ENCODE data around the gene TEDC2. TPM values are rescaled to one million over a fixed set of nuclear protein-coding genes. Genes with fewer than 3 reads are reported as not detected.

The TEDC2 gene
- polyA plus RNA-seq, 3 donors: 0.28 TPM; not detected in 2

- H3K4me3 ChIP-seq (replicated peaks in 1 of 3; ENCODE audit: low read depth in 2 of 3, low read length in 3 of 3): no peak overlapping the region
- Mint-ChIP-seq H3K36me3 (peaks cover 65 to 97% of the 10 kb centered on the region in 2 donors), H3K4me1 (no peaks in the 10 kb centered on the region), H3K4me3 (no peak overlapping the region), H3K27me3 (ENCODE audit: low read depth in 3 of 3) (no peaks in the 10 kb centered on the region), H3K9me3 (no peaks in the 10 kb centered on the region), H3K27ac (no peak overlapping the region)
- no peak overlapping the region for H3K27ac ChIP-seq (ENCODE audit: low read depth in 1 of 2, low read length in 2 of 2)
- DNase-seq: no peak
- H4K20me1 ChIP-seq (ENCODE audit: insufficient read depth, low read length): no peaks in the 10 kb centered on the region
- no peaks in the 10 kb centered on the region for H3K4me1 ChIP-seq (ENCODE audit: control insufficient read depth in 1 of 2, insufficient read depth in 2 of 2, low read length in 2 of 2)
- H3K27me3 ChIP-seq (ENCODE audit: control insufficient read depth in 2 of 2, insufficient read depth in 2 of 2, low read length in 2 of 2): no peaks in the 10 kb centered on the region
- no peak overlapping the region for H2AFZ ChIP-seq (ENCODE audit: insufficient read depth, low read depth, low read length, poor library complexity, severe bottlenecking)
- H3K4me2 ChIP-seq (replicated peaks; ENCODE audit: extremely low read depth, low read length, poor library complexity, severe bottlenecking): no peak overlapping the region
- TF ChIP-seq, protein P1, sequence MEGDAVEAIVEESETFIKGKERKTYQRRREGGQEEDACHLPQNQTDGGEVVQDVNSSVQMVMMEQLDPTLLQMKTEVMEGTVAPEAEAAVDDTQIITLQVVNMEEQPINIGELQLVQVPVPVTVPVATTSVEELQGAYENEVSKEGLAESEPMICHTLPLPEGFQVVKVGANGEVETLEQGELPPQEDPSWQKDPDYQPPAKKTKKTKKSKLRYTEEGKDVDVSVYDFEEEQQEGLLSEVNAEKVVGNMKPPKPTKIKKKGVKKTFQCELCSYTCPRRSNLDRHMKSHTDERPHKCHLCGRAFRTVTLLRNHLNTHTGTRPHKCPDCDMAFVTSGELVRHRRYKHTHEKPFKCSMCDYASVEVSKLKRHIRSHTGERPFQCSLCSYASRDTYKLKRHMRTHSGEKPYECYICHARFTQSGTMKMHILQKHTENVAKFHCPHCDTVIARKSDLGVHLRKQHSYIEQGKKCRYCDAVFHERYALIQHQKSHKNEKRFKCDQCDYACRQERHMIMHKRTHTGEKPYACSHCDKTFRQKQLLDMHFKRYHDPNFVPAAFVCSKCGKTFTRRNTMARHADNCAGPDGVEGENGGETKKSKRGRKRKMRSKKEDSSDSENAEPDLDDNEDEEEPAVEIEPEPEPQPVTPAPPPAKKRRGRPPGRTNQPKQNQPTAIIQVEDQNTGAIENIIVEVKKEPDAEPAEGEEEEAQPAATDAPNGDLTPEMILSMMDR (IDR thresholded peaks at IDR 0.05): no peak
- no peaks in the 10 kb centered on the region for H3K9me3 ChIP-seq (replicated peaks in 1 of 2; ENCODE audit: control insufficient read depth in 1 of 2, insufficient read depth in 1 of 2, low read length in 2 of 2)
- peaks cover 8% of the 10 kb centered on the region for H3K79me2 ChIP-seq (ENCODE audit: insufficient read depth, low read length)
- 96% methylated on average over 19 of the region's 19 CpGs for WGBS (ENCODE audit: insufficient coverage)
- H3K9ac ChIP-seq (ENCODE audit: insufficient read depth, low read length, poor library complexity, severe bottlenecking): no peak overlapping the region
- intact Hi-C loops (cut with micrococcal nuclease): no loop called here
- peaks cover 80 to 94% of the 10 kb centered on the region in 2 donors for H3K36me3 ChIP-seq (replicated peaks in 1 of 2; ENCODE audit: control insufficient read depth in 1 of 2, insufficient read depth in 2 of 2, low read length in 2 of 2)
Measured at GRCh38 chr16:2450975-2451381, 8.9 kb upstream of the TEDC2 start.

- DNase-seq: no peak
- Histone ChIP-seq H3K27me3 (ENCODE audit: control insufficient read depth in 2 of 2, insufficient read depth in 2 of 2, low read length in 2 of 2) (no peaks in the 10 kb centered on the region), H3K9me3 (replicated peaks in 1 of 2; ENCODE audit: control insufficient read depth in 1 of 2, insufficient read depth in 1 of 2, low read length in 2 of 2) (no peaks in the 10 kb centered on the region), H3K79me2 (ENCODE audit: insufficient read depth, low read length) (peaks cover 3% of the 10 kb centered on the region), H4K20me1 (ENCODE audit: insufficient read depth, low read length) (no peaks in the 10 kb centered on the region), H3K4me3 (replicated peaks in 1 of 3; ENCODE audit: low read depth in 2 of 3, low read length in 3 of 3) (no peak overlapping the region), H3K4me2 (replicated peaks; ENCODE audit: extremely low read depth, low read length, poor library complexity, severe bottlenecking) (no peak overlapping the region), H3K27ac (ENCODE audit: low read depth in 1 of 2, low read length in 2 of 2) (no peak overlapping the region), H2AFZ (ENCODE audit: insufficient read depth, low read depth, low read length, poor library complexity, severe bottlenecking) (no peak overlapping the region), H3K4me1 (ENCODE audit: control insufficient read depth in 1 of 2, insufficient read depth in 2 of 2, low read length in 2 of 2) (no peaks in the 10 kb centered on the region), H3K9ac (ENCODE audit: insufficient read depth, low read length, poor library complexity, severe bottlenecking) (no peak overlapping the region), H3K36me3 (replicated peaks in 1 of 2; ENCODE audit: control insufficient read depth in 1 of 2, insufficient read depth in 2 of 2, low read length in 2 of 2) (peaks cover 80 to 94% of the 10 kb centered on the region in 2 donors)
- 98% methylated on average over 17 of the region's 18 CpGs for WGBS (ENCODE audit: insufficient coverage)
- no peaks in the 10 kb centered on the region for H3K9me3 Mint-ChIP-seq
- H3K4me1 Mint-ChIP-seq: no peaks in the 10 kb centered on the region
- no peak overlapping the region for H3K4me3 Mint-ChIP-seq
- intact Hi-C loops (cut with micrococcal nuclease): no loop called here
- TF ChIP-seq, protein P1 (IDR thresholded peaks at IDR 0.05): no peak
- no peaks in the 10 kb centered on the region for H3K27me3 Mint-ChIP-seq (ENCODE audit: low read depth in 3 of 3)
- peak overlapping the region in 1 of 7 donors; percentile 54 for H3K27ac Mint-ChIP-seq
- peaks cover 60 to 97% of the 10 kb centered on the region in 2 donors for H3K36me3 Mint-ChIP-seq
Measured at GRCh38 chr16:2451851-2452320, 8.0 kb upstream of the TEDC2 start.
